ENCODE data around the gene SIGLEC11. TPM values are rescaled to one million over a fixed set of nuclear protein-coding genes. Genes with fewer than 3 reads are reported as not detected.
"Not testable (repeated sequence)": the region's sequence is repeated elsewhere in the genome, so short reads cannot be mapped to it uniquely, and the experiment has no call there.

SIGLEC11 gene
- total RNA-seq, 1 experiment from 2014 or later, result not detected

GRCh38 chr19:49950590-49950948 is 10.4 kb downstream of the SIGLEC11 start:
- intact Hi-C loops (cut with micrococcal nuclease; ENCODE audit: unreplicated experiment), result no loop called here
- ChIA-PET POLR2A (no interaction called here), CTCF (no interaction called here)

GRCh38 chr19:49949742-49950589 is 11.0 kb downstream of the SIGLEC11 start:
- H3K36me3 Mint-ChIP-seq (ENCODE audit: insufficient read depth, unreplicated experiment), result no peaks in the 10 kb centered on the region
- peaks cover 2% of the 10 kb centered on the region for H3K27me3 Mint-ChIP-seq (ENCODE audit: insufficient read depth, unreplicated experiment)
- Histone ChIP-seq H3K4me1 (0 out of 2 replicates have a peak, but pooled peaks cover 4% of the 10 kb centered on the region), H3K27me3 (replicated peaks; ENCODE audit: control insufficient read depth, insufficient read depth, low read length) (no peaks in the 10 kb centered on the region), H3K9me3 (no peaks in the 10 kb centered on the region), H3K36me3 (ENCODE audit: control insufficient read depth, insufficient read depth, low read length) (no peaks in the 10 kb centered on the region), H3K4me3 (ENCODE audit: low read depth, low read length) (no peak overlapping the region)
- no peak overlapping the region for H3K27ac Mint-ChIP-seq (ENCODE audit: unreplicated experiment)
- BruUV-seq (replicated peaks), result no TSS peak
- intact Hi-C loops (cut with micrococcal nuclease; ENCODE audit: unreplicated experiment), result no loop called here
- CTCF ChIA-PET, result no interaction called here
- no peak for DNase-seq
- TF ChIP-seq CTCF (IDR thresholded peaks at IDR 0.05; ENCODE audit: insufficient read depth in 1 of 2, low read depth in 1 of 2, low read length in 1 of 2, severe bottlenecking in 1 of 2, unreplicated experiment in 1 of 2), result no peak
- H3K4me1 Mint-ChIP-seq (ENCODE audit: low read depth, unreplicated experiment), result no peaks in the 10 kb centered on the region
- H3K4me3 Mint-ChIP-seq (ENCODE audit: unreplicated experiment), result no peak overlapping the region
- no peaks in the 10 kb centered on the region for H3K9me3 Mint-ChIP-seq (ENCODE audit: unreplicated experiment)
- POLR2A ChIA-PET, result no interaction called here

More at GRCh38 chr19:49950590-49950948, 10.4 kb downstream of the SIGLEC11 start:
- Histone ChIP-seq H3K4me3 (ENCODE audit: low read depth, low read length) (no peak overlapping the region), H3K9me3 (no peaks in the 10 kb centered on the region), H3K4me1 (0 out of 2 replicates have a peak, but pooled peaks cover 4% of the 10 kb centered on the region), H3K36me3 (ENCODE audit: control insufficient read depth, insufficient read depth, low read length) (no peaks in the 10 kb centered on the region), H3K27me3 (replicated peaks; ENCODE audit: control insufficient read depth, insufficient read depth, low read length) (no peaks in the 10 kb centered on the region)
- BruUV-seq (replicated peaks), result no TSS peak
- no peaks in the 10 kb centered on the region for H3K9me3 Mint-ChIP-seq (ENCODE audit: unreplicated experiment)
- H3K36me3 Mint-ChIP-seq (ENCODE audit: insufficient read depth, unreplicated experiment), result no peaks in the 10 kb centered on the region
- no peak for DNase-seq
- no peak for TF ChIP-seq CTCF (IDR thresholded peaks at IDR 0.05; ENCODE audit: insufficient read depth in 1 of 2, low read depth in 1 of 2, low read length in 1 of 2, severe bottlenecking in 1 of 2, unreplicated experiment in 1 of 2)
- no peak overlapping the region for H3K4me3 Mint-ChIP-seq (ENCODE audit: unreplicated experiment)
- H3K27ac Mint-ChIP-seq (ENCODE audit: unreplicated experiment), result no peak overlapping the region
- peaks cover 2% of the 10 kb centered on the region for H3K27me3 Mint-ChIP-seq (ENCODE audit: insufficient read depth, unreplicated experiment)
- no peaks in the 10 kb centered on the region for H3K4me1 Mint-ChIP-seq (ENCODE audit: low read depth, unreplicated experiment)

- no TSS peak for BruUV-seq (replicated peaks)
Observed at GRCh38 chr19:49946415-49946814, 14.6 kb downstream of the SIGLEC11 start.

GRCh38 chr19:49944567-49944966 is 16.4 kb downstream of the SIGLEC11 start:
- H3K36me3 ChIP-seq (ENCODE audit: control insufficient read depth, insufficient read depth, low read length); H3K27ac Mint-ChIP-seq (ENCODE audit: unreplicated experiment); H3K9me3 Mint-ChIP-seq (ENCODE audit: unreplicated experiment); H3K4me3 ChIP-seq (ENCODE audit: low read depth, low read length); H3K4me1 Mint-ChIP-seq (ENCODE audit: low read depth, unreplicated experiment); H3K4me3 Mint-ChIP-seq (ENCODE audit: unreplicated experiment); H3K9me3 ChIP-seq; H3K27me3 ChIP-seq (replicated peaks; ENCODE audit: control insufficient read depth, insufficient read depth, low read length); H3K4me1 ChIP-seq; BruUV-seq (replicated peaks); H3K27me3 Mint-ChIP-seq (ENCODE audit: insufficient read depth, unreplicated experiment); CTCF ChIA-PET; intact Hi-C loops (cut with micrococcal nuclease; ENCODE audit: unreplicated experiment); POLR2A ChIA-PET; DNase-seq; H3K36me3 Mint-ChIP-seq (ENCODE audit: insufficient read depth, unreplicated experiment): not testable (repeated sequence)

More at GRCh38 chr19:49946415-49946814, 14.6 kb downstream of the SIGLEC11 start:
- Mint-ChIP-seq H3K4me1 (ENCODE audit: low read depth, unreplicated experiment) (no peaks in the 10 kb centered on the region), H3K27me3 (ENCODE audit: insufficient read depth, unreplicated experiment) (peaks cover 2% of the 10 kb centered on the region), H3K36me3 (ENCODE audit: insufficient read depth, unreplicated experiment) (no peaks in the 10 kb centered on the region), H3K4me3 (ENCODE audit: unreplicated experiment) (no peak overlapping the region), H3K9me3 (ENCODE audit: unreplicated experiment) (no peaks in the 10 kb centered on the region), H3K27ac (ENCODE audit: unreplicated experiment) (no peak overlapping the region)
- POLR2A ChIA-PET, result no interaction called here
- no peaks in the 10 kb centered on the region for H3K36me3 ChIP-seq (ENCODE audit: control insufficient read depth, insufficient read depth, low read length)
- peaks cover 3% of the 10 kb centered on the region; the same call in 1 of the 2 replicates for H3K4me1 ChIP-seq
- intact Hi-C loops (cut with micrococcal nuclease; ENCODE audit: unreplicated experiment), result no loop called here
- H3K9me3 ChIP-seq, result no peaks in the 10 kb centered on the region
- no peak for DNase-seq
- CTCF ChIA-PET, result no interaction called here
- H3K27me3 ChIP-seq (replicated peaks; ENCODE audit: control insufficient read depth, insufficient read depth, low read length), result no peaks in the 10 kb centered on the region
- no peak for TF ChIP-seq CTCF (IDR thresholded peaks at IDR 0.05; ENCODE audit: insufficient read depth in 1 of 2, low read depth in 1 of 2, low read length in 1 of 2, severe bottlenecking in 1 of 2, unreplicated experiment in 1 of 2)
- no peak overlapping the region for H3K4me3 ChIP-seq (ENCODE audit: low read depth, low read length)
